Retinal pigment epithelial cell (primary cell): ENCODE data around the gene TLR3.
A peak's percentile ranks its signal among the peaks of the same experiment; 100 is the strongest.

Experiments
- DNase-seq: peaks from one replicate; pipeline ENCODE4 v3.0.0-alpha.2; 2010; ENCODE audit warnings: low read depth
- H3K4me3 ChIP-seq: 2 replicates; pipeline ENCODE4 v1.5.1; 2011; ENCODE audit warnings: mild to moderate bottlenecking, low read length, control low read depth, moderate library complexity
- TF ChIP-seq, protein P1 (sequence below): conservative IDR thresholded peaks from 2 replicates; pipeline ENCODE4 v1.5.1; 2011; ENCODE audit warnings: low read depth, low read length, control low read depth, inconsistent platforms

Gene TLR3

DNA sequence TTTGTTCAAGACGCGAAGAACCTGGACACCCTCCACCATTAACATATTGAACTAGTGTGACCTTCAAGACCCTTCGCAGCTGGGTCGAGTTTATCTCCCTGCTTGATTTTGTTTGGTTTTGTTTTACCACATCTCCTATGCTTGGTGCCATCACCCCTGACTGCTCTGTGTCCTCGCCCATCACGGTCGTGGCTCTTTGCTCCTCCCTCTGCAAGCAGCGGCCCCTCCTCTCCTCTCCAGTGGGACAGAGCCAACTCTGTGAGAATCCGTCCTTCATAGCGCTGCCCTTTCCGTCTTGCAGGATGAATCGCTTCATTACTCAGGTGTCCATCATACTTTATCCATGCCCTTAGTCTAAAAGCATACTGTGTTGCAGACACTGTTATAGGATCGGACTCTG, 26.4 kb downstream of the TLR3 start:
- H3K4me3 ChIP-seq: no peak overlapping the region
- DNase-seq: no peak
- TF ChIP-seq, protein P1, sequence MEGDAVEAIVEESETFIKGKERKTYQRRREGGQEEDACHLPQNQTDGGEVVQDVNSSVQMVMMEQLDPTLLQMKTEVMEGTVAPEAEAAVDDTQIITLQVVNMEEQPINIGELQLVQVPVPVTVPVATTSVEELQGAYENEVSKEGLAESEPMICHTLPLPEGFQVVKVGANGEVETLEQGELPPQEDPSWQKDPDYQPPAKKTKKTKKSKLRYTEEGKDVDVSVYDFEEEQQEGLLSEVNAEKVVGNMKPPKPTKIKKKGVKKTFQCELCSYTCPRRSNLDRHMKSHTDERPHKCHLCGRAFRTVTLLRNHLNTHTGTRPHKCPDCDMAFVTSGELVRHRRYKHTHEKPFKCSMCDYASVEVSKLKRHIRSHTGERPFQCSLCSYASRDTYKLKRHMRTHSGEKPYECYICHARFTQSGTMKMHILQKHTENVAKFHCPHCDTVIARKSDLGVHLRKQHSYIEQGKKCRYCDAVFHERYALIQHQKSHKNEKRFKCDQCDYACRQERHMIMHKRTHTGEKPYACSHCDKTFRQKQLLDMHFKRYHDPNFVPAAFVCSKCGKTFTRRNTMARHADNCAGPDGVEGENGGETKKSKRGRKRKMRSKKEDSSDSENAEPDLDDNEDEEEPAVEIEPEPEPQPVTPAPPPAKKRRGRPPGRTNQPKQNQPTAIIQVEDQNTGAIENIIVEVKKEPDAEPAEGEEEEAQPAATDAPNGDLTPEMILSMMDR: no peak

DNA sequence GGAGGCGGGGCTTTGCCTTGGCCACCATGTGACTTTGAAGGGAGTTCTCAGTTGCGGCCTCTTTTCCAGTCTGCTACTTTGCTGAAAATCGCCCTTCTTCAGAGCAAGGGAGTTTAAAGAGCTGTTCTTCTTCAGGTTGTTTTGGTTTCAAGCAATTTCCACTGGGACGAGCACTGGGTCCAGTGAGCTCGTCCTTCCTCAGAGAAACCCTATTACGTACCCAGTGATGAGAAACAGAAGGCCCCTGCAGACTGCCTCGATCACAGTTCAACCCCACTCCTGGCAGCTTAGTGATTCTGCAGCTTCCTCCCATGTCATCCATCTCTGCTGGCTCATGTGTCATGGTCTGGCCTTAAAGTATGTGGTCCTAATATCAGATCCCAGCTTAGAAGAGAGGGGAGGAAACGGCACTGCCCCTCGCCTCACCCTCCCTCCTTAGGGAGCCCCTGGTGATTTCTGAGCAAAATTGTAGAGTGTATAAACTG, 27.8 kb downstream of the TLR3 start:
- TF ChIP-seq, protein P1: no peak
- no peak overlapping the region for H3K4me3 ChIP-seq

DNA sequence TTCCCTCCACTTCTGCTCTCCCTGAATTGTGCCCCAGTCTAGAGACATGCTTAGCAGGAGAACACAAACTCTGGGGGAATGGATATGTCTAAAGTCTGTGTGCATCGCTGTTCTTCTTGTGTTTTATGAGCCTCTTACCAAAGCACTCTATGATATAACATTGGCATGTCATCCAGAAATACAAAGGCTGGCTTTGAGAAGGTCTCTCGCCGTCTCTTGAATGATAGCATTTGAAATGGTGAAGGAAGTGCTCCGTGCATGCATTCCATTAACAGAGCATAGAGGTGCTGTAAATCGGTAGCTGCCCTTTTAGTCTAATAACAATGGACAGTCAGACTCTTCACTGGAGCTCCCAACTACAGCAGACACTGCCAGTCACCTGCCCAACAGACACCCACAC, 28.4 kb downstream of the TLR3 start:
- TF ChIP-seq, protein P1: no peak
- H3K4me3 ChIP-seq: no peak overlapping the region

More for the DNA sequence above, 27.8 kb downstream of the TLR3 start:
- no peak for DNase-seq

DNA sequence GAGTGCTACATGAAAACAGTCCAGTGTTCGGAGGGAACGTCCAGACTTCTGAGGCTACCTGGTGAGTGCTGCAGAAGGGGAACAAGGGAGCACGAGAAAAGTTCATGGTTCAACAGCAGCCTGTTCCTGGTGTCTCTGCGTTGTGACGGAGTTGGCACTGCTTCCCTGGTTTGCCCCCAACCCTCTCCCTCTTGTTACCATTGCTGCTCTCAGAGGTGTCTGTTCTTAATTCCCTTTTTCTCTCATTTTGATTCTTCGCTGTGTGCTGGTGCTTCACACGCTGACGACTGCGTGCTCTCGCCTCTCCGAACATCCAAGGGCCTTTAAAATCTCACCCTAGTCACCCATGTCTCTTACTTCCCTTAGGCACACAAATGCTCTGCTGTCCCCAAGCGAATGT, 34.0 kb downstream of the TLR3 start:
- no peak for DNase-seq
- TF ChIP-seq, protein P1: no peak
- no peak overlapping the region for H3K4me3 ChIP-seq

More for the DNA sequence above, 28.4 kb downstream of the TLR3 start:
- no peak for DNase-seq

DNA sequence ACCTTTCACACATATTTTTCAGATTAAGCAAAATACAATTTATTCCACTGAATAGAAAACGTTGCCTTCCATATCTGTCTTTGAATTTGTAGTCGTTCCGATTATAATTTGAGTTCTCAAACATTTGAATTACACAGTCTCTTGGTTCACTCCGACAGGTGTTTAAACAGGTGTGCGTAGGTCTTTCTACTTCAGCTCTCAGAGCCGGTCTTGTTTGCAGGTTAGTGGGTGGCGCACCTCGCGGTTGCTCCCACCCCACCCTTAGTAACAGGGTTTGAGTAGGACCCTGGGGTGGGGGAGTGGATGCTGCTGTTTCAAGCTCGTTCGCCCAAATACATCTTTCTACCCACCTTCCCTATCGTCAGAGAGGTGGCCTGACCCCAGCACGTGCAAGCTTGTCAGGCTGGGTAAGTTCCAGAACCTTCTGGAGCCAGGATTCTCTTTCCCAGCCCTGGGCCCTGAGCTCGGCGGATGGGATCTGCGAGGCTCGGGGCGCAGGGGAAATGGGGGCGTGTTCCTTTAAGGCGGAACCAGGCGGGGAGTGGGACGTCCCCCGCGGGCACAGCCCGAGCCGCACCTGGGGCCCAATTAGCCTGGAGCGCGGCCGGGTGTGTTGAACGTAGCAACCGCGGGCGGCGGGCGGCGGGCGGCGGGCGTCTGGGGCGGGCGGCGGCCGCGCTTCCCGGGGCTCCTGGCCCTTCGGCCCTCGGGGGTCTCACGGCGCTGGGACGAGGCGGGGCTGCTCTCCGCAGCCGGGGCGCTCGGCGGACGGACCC, 35.3 kb downstream of the TLR3 start, which contains the start of gene FAM149A:
FAM149A (plus strand) TSS at position 591 of the 776 bp plus-strand sequence.
- TF ChIP-seq, protein P1: no peak
- peak within 1 kb of the TSS; percentile 42 for H3K4me3 ChIP-seq

DNA sequence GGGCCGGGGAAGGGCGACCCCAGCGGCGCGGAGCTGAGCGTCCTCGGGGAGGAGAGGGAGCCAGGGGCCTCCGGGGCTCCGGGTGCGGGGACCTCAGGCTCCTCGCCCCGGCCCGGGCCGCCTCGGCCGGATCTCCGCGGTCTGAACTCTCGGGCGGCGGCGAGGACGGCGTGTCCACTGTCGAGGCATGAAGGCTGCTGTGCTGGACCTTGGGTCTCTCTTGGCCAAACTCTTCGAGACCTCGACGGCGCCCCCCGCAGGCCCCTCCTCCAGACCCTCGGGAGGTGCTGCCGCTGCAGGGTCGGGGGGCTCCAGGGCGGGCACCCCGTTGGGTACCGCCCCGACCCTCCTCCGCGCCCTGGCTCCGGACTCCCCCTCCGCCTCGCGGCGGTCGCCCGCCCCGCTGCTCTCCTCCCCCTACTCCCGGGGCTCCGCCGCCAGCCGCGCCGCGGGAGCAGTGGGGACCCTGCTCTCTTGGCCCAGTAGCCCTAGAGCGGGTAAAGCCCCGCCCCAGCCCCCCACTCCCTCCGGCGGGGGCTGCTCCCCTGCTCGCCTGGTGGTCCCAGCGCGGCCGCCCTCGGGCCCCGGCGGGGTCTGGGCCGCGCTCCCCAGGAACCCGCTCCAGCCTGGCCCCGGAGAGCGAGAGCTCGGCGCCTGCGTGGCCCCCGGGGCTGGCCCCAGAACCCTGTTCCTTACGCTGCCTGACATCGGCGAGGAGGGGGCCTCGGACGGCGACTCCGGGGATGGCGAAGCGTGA, 36.1 kb downstream of the TLR3 start:
- no peak for DNase-seq
- TF ChIP-seq, protein P1: peak; percentile 9

More for the DNA sequence above, 35.3 kb downstream of the TLR3 start, which contains the start of gene FAM149A:
- DNase-seq: no peak

More for the DNA sequence above, 36.1 kb downstream of the TLR3 start:
- peak overlapping the region; percentile 42 for H3K4me3 ChIP-seq
